AML-193 (cell line): Measurements from ENCODE around the gene DHFR.
"Not testable (repeated sequence)": the region's sequence is repeated elsewhere in the genome, so short reads cannot be mapped to it uniquely, and the experiment has no call there.

Experiments used
- DNase-seq, 2 experiments: peaks; one replicate each; lab custom pipeline; 2025; lab: John Stamatoyannopoulos, UW

Gene DHFR

GRCh38 chr5:80594810-80595209 lies 60.0 kb downstream of the DHFR start:
- no peak for DNase-seq

GRCh38 chr5:80592761-80593160 lies 62.0 kb downstream of the DHFR start:
- no peak for DNase-seq

DNA sequence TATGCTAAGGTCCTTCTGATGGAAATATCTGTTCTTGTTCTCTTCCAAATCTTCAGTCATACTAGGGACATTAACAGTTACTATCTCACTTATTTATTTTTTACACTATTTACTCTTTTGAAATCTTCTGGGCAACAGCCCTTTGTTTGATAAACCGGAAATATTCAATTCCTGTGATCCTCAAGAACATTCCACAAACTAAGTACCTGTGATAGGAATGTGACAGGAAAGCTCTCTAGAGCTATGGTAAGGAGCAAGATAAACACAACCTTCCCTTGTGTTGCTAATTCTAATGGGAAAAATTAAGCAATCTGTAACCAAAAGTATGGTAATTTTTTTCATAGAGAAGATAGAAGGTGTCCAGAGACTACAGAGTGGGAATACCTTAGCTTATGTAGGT lies 62.7 kb downstream of the DHFR start:
- DNase-seq: no peak

DNA sequence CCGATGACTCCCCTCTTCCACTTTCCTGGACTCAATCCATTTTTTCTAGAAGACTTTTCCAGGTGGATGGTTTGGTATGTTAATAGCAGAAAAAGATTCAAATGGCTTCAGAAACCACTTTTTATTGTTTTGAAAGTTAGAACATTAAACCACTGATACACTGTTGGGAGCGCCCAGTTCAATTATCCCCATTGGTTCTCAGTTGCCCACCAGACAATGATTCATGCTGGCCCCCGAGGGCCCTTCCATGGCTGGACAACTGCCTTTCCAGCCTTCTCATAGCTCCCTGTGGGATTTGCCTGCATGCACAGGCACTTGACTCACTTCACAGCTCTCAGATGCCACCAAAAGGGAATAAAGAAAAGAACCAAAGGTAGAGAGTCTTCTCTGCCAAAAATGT lies 63.4 kb downstream of the DHFR start:
- DNase-seq: no peak

- DNase-seq: no peak
Measured at GRCh38 chr5:80590766-80591165, 64.0 kb downstream of the DHFR start.

GRCh38 chr5:80588858-80589540 lies 65.8 kb downstream of the DHFR start:
- DNase-seq: no peak

- DNase-seq: no peak
Measured at GRCh38 chr5:80584770-80585169, 70.0 kb downstream of the DHFR start.

- DNase-seq: not testable (repeated sequence)
Measured at GRCh38 chr5:80580291-80580690, 74.5 kb downstream of the DHFR start.

DNA sequence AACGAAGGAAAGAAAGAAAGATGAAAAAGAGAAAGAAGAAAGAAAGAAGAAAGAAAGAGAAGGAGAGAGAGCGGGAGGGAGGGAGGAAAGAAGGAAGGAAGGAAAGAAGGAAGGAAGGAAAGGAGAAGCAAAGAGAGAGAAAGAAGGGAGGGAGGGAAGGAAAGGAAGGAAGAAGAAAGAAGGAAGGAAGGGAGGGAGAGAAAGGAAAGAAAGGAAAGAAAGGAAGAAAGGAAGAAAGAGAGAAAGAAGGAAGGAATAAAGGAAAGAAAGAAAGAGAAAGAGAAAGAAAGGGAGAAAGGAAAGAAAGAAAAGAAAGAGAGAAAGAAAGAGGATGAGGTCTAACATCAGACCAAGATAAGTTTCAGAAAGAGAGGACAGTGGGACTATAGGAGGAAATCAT lies 75.7 kb downstream of the DHFR start:
- no peak for DNase-seq

- DNase-seq: no peak
Measured at GRCh38 chr5:80577707-80578106, 77.1 kb downstream of the DHFR start.

GRCh38 chr5:80576383-80576782 lies 78.4 kb downstream of the DHFR start:
- no peak for DNase-seq
